ENCODE measurements around the gene C5orf46. TPM values are rescaled to one million over a fixed set of nuclear protein-coding genes. Genes with fewer than 3 reads are reported as not detected.

The C5orf46 gene
- total RNA-seq, 2 donors from 2014 or later: not detected

GRCh38 chr5:147918101-147918685, 11.9 kb upstream of the C5orf46 start:
- Mint-ChIP-seq H3K4me1 (no peaks in the 10 kb centered on the region), H3K27me3 (peaks cover 21% of the 10 kb centered on the region), H3K27ac (no peak overlapping the region), H3K36me3 (ENCODE audit: low read depth) (no peaks in the 10 kb centered on the region), H3K4me3 (no peak overlapping the region)
- DNase-seq: no peak
- no peaks in the 10 kb centered on the region for H3K9me3 ChIP-seq (ENCODE audit: control insufficient read depth, low read length, poor library complexity, severe bottlenecking)
- no peak for ATAC-seq

- H3K4me3 Mint-ChIP-seq: no peak overlapping the region
- H3K9me3 ChIP-seq (ENCODE audit: control insufficient read depth, low read length, poor library complexity, severe bottlenecking): no peaks in the 10 kb centered on the region
- peaks cover 3% of the 10 kb centered on the region for H3K4me1 Mint-ChIP-seq
- ATAC-seq: no peak
- H3K27me3 Mint-ChIP-seq: peaks cover 31% of the 10 kb centered on the region
- H3K36me3 Mint-ChIP-seq (ENCODE audit: low read depth): no peaks in the 10 kb centered on the region
- no peak overlapping the region for H3K27ac Mint-ChIP-seq
- no peak for DNase-seq
Observed at GRCh38 chr5:147913786-147914185, 7.4 kb upstream of the C5orf46 start.

GRCh38 chr5:147912011-147912410, 5.7 kb upstream of the C5orf46 start:
- H3K27ac Mint-ChIP-seq: no peak overlapping the region
- peaks cover 37% of the 10 kb centered on the region for H3K27me3 Mint-ChIP-seq

GRCh38 chr5:147911427-147911826, 5.1 kb upstream of the C5orf46 start:
- H3K36me3 Mint-ChIP-seq (ENCODE audit: low read depth): no peaks in the 10 kb centered on the region
- peaks cover 3% of the 10 kb centered on the region for H3K4me1 Mint-ChIP-seq
- H3K27me3 Mint-ChIP-seq: peaks cover 37% of the 10 kb centered on the region
- H3K9me3 ChIP-seq (ENCODE audit: control insufficient read depth, low read length, poor library complexity, severe bottlenecking): no peaks in the 10 kb centered on the region
- H3K4me3 Mint-ChIP-seq: no peak overlapping the region
- H3K27ac Mint-ChIP-seq: no peak overlapping the region
- ATAC-seq (no peak), DNase-seq (no peak)

More at GRCh38 chr5:147912011-147912410, 5.7 kb upstream of the C5orf46 start:
- H3K9me3 ChIP-seq (ENCODE audit: control insufficient read depth, low read length, poor library complexity, severe bottlenecking): no peaks in the 10 kb centered on the region
- DNase-seq (no peak), ATAC-seq (no peak)
- Mint-ChIP-seq H3K4me1 (peaks cover 3% of the 10 kb centered on the region), H3K36me3 (ENCODE audit: low read depth) (no peaks in the 10 kb centered on the region), H3K4me3 (no peak overlapping the region)

- Mint-ChIP-seq H3K4me1 (no peaks in the 10 kb centered on the region), H3K4me3 (no peak overlapping the region), H3K27me3 (peaks cover 13% of the 10 kb centered on the region), H3K27ac (no peak overlapping the region), H3K36me3 (ENCODE audit: low read depth) (peaks cover 2% of the 10 kb centered on the region)
- DNase-seq (no peak), ATAC-seq (no peak)
- no peaks in the 10 kb centered on the region for H3K9me3 ChIP-seq (ENCODE audit: control insufficient read depth, low read length, poor library complexity, severe bottlenecking)
Observed at GRCh38 chr5:147904110-147904509, 2.2 kb downstream of the C5orf46 start.

GRCh38 chr5:147902609-147903115, 3.7 kb downstream of the C5orf46 start:
- H3K4me3 Mint-ChIP-seq: no peak overlapping the region
- no peaks in the 10 kb centered on the region for H3K9me3 ChIP-seq (ENCODE audit: control insufficient read depth, low read length, poor library complexity, severe bottlenecking)
- ATAC-seq (no peak), DNase-seq (no peak)
- no peaks in the 10 kb centered on the region for H3K4me1 Mint-ChIP-seq
- peaks cover 11% of the 10 kb centered on the region for H3K27me3 Mint-ChIP-seq
- peaks cover 2% of the 10 kb centered on the region for H3K36me3 Mint-ChIP-seq (ENCODE audit: low read depth)
- no peak overlapping the region for H3K27ac Mint-ChIP-seq

- DNase-seq (no peak), ATAC-seq (no peak)
- no peak overlapping the region for H3K27ac Mint-ChIP-seq
- peaks cover 2% of the 10 kb centered on the region for H3K36me3 Mint-ChIP-seq (ENCODE audit: low read depth)
- peaks cover 15% of the 10 kb centered on the region for H3K27me3 Mint-ChIP-seq
- no peaks in the 10 kb centered on the region for H3K9me3 ChIP-seq (ENCODE audit: control insufficient read depth, low read length, poor library complexity, severe bottlenecking)
- no peak overlapping the region for H3K4me3 Mint-ChIP-seq
- no peaks in the 10 kb centered on the region for H3K4me1 Mint-ChIP-seq
Observed at GRCh38 chr5:147901599-147902039, 4.7 kb downstream of the C5orf46 start.

GRCh38 chr5:147898875-147899401, 7.4 kb downstream of the C5orf46 start:
- H3K9me3 ChIP-seq (ENCODE audit: control insufficient read depth, low read length, poor library complexity, severe bottlenecking): no peaks in the 10 kb centered on the region
- peaks cover 2% of the 10 kb centered on the region for H3K36me3 Mint-ChIP-seq (ENCODE audit: low read depth)
- H3K4me3 Mint-ChIP-seq: no peak overlapping the region
- DNase-seq: no peak
- no peak overlapping the region for H3K27ac Mint-ChIP-seq
- H3K4me1 Mint-ChIP-seq: no peaks in the 10 kb centered on the region
- peaks cover 26% of the 10 kb centered on the region for H3K27me3 Mint-ChIP-seq
- ATAC-seq: no peak

- no peaks in the 10 kb centered on the region for H3K9me3 ChIP-seq (ENCODE audit: control insufficient read depth, low read length, poor library complexity, severe bottlenecking)
- Mint-ChIP-seq H3K4me3 (no peak overlapping the region), H3K36me3 (ENCODE audit: low read depth) (peaks cover 2% of the 10 kb centered on the region), H3K4me1 (no peaks in the 10 kb centered on the region), H3K27ac (no peak overlapping the region), H3K27me3 (peaks cover 25% of the 10 kb centered on the region)
- ATAC-seq (no peak), DNase-seq (no peak)
Observed at GRCh38 chr5:147895864-147896263, 10.5 kb downstream of the C5orf46 start.

- no peak overlapping the region for H3K27ac Mint-ChIP-seq
- H3K36me3 Mint-ChIP-seq (ENCODE audit: low read depth): no peaks in the 10 kb centered on the region
- no peak for DNase-seq
Observed at GRCh38 chr5:147893820-147894219, 12.5 kb downstream of the C5orf46 start.

GRCh38 chr5:147892696-147893296, 13.5 kb downstream of the C5orf46 start:
- H3K4me3 Mint-ChIP-seq: no peak overlapping the region
- H3K27ac Mint-ChIP-seq: no peak overlapping the region
- H3K36me3 Mint-ChIP-seq (ENCODE audit: low read depth): no peaks in the 10 kb centered on the region
- H3K9me3 ChIP-seq (ENCODE audit: control insufficient read depth, low read length, poor library complexity, severe bottlenecking): no peaks in the 10 kb centered on the region
- no peaks in the 10 kb centered on the region for H3K4me1 Mint-ChIP-seq
- no peak for DNase-seq
- ATAC-seq: no peak
- H3K27me3 Mint-ChIP-seq: peaks cover 30% of the 10 kb centered on the region

More at GRCh38 chr5:147893820-147894219, 12.5 kb downstream of the C5orf46 start:
- ATAC-seq: no peak
- no peak overlapping the region for H3K4me3 Mint-ChIP-seq
- no peaks in the 10 kb centered on the region for H3K9me3 ChIP-seq (ENCODE audit: control insufficient read depth, low read length, poor library complexity, severe bottlenecking)
- peaks cover 23% of the 10 kb centered on the region for H3K27me3 Mint-ChIP-seq
- H3K4me1 Mint-ChIP-seq: no peaks in the 10 kb centered on the region

- no peaks in the 10 kb centered on the region for H3K9me3 ChIP-seq (ENCODE audit: control insufficient read depth, low read length, poor library complexity, severe bottlenecking)
- Mint-ChIP-seq H3K27ac (no peak overlapping the region), H3K27me3 (peaks cover 27% of the 10 kb centered on the region), H3K4me1 (peaks cover 3% of the 10 kb centered on the region), H3K36me3 (ENCODE audit: low read depth) (no peaks in the 10 kb centered on the region), H3K4me3 (no peak overlapping the region)
- no peak for ATAC-seq
- no peak for DNase-seq
Observed at GRCh38 chr5:147887930-147888329, 18.4 kb downstream of the C5orf46 start.

- Mint-ChIP-seq H3K4me1 (peaks cover 3% of the 10 kb centered on the region), H3K27me3 (peaks cover 27% of the 10 kb centered on the region), H3K27ac (no peak overlapping the region), H3K4me3 (no peak overlapping the region), H3K36me3 (ENCODE audit: low read depth) (no peaks in the 10 kb centered on the region)
- no peak for DNase-seq
- no peak for ATAC-seq
- no peaks in the 10 kb centered on the region for H3K9me3 ChIP-seq (ENCODE audit: control insufficient read depth, low read length, poor library complexity, severe bottlenecking)
Observed at GRCh38 chr5:147887026-147887627, 19.2 kb downstream of the C5orf46 start.
